Fibroblast of lung (primary cell): ENCODE data around the gene HNRNPLL.

Source experiments
- EZH2 ChIP-seq: IDR thresholded peaks from 2 replicates; pipeline ENCODE4 v1.5.1; 2012; ENCODE audit warnings: low read length, control low read depth, mild to moderate bottlenecking; ENCODE audit errors: missing control alignments
- TF ChIP-seq, protein P1 (sequence below), 2 donors: IDR thresholded peaks in 1 of 2; conservative IDR thresholded peaks in 1 of 2; 1 replicate in 1 of 2; 2 replicates in 1 of 2; pipeline ENCODE4 v1.5.1; 2011 to 2012; ENCODE audit warnings: low read length in 2 of 2, control low read depth in 1 of 2, inconsistent platforms in 1 of 2, low read depth in 1 of 2, mild to moderate bottlenecking in 1 of 2

DNA sequence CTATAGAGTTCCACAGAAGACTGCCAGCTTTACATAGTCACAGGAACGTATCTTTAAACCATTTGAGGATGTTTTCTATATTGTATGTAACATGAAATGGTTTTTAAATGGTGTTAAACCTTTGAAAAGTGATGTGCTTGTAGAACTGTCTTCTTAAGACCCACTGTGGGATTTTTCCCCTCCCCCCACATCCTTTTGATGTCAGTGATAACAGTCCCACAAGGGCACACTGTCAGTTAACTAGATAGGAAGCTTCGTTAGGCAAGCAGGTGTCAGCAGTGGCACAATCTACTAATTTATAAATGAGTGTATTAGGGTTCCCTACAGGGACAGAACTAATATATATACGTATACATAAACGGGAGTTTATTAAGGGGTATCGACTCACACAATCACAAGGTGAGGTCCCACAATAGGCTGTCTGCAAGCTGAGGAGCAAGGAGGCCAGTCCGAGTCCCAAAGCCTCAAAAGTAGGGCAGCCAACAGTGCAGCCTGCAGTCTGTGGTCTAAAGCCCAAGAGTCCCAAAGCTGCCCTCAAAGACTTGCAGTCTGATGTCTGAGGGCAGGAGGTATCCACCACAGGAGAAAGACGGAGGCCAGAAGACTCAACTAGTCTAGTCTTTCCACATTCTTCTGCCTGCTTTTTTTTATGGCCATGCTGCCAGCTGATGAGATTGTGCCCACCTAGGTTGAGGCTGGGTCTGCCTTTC lies 23.8 kb upstream of the HNRNPLL start:
- no peak for TF ChIP-seq EZH2
- TF ChIP-seq, protein P1, sequence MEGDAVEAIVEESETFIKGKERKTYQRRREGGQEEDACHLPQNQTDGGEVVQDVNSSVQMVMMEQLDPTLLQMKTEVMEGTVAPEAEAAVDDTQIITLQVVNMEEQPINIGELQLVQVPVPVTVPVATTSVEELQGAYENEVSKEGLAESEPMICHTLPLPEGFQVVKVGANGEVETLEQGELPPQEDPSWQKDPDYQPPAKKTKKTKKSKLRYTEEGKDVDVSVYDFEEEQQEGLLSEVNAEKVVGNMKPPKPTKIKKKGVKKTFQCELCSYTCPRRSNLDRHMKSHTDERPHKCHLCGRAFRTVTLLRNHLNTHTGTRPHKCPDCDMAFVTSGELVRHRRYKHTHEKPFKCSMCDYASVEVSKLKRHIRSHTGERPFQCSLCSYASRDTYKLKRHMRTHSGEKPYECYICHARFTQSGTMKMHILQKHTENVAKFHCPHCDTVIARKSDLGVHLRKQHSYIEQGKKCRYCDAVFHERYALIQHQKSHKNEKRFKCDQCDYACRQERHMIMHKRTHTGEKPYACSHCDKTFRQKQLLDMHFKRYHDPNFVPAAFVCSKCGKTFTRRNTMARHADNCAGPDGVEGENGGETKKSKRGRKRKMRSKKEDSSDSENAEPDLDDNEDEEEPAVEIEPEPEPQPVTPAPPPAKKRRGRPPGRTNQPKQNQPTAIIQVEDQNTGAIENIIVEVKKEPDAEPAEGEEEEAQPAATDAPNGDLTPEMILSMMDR (conservative IDR thresholded peaks at IDR 0.05 in 1 of 2, IDR thresholded peaks at IDR 0.05 in 1 of 2; ENCODE audit: low read depth in 1 of 2, low read length in 2 of 2): no peak
